ENCODE data around the gene GIMAP2. TPM values are rescaled to one million over a fixed set of nuclear protein-coding genes. Genes with fewer than 3 reads are reported as not detected.

GIMAP2 gene
- total RNA-seq, 2 donors from 2014 or later, result not detected

GRCh38 chr7:150645259-150646020 lies 40.1 kb upstream of the GIMAP2 start:
- Histone ChIP-seq H3K9ac (ENCODE audit: extremely low read depth, low read length, poor library complexity, severe bottlenecking) (no peak overlapping the region), H3K36me3 (ENCODE audit: control insufficient read depth, insufficient read depth, low read length) (no peaks in the 10 kb centered on the region), H3K4me3 (ENCODE audit: low read length) (no peak overlapping the region), H3K9me3 (ENCODE audit: control insufficient read depth, low read length) (no peaks in the 10 kb centered on the region), H3K27me3 (ENCODE audit: control insufficient read depth, insufficient read depth, low read length, poor library complexity, severe bottlenecking) (no peaks in the 10 kb centered on the region), H3K27ac (ENCODE audit: low read depth, low read length) (no peak overlapping the region), H3K4me1 (ENCODE audit: control insufficient read depth, insufficient read depth, low read length) (no peaks in the 10 kb centered on the region)
- Mint-ChIP-seq H3K27me3 (ENCODE audit: insufficient read depth) (peaks cover 11% of the 10 kb centered on the region), H3K4me1 (no peaks in the 10 kb centered on the region), H3K36me3 (ENCODE audit: low read depth) (no peaks in the 10 kb centered on the region), H3K9me3 (peaks cover 2% of the 10 kb centered on the region), H3K4me3 (no peak overlapping the region), H3K27ac (no peak overlapping the region)
- TF ChIP-seq, protein P1, sequence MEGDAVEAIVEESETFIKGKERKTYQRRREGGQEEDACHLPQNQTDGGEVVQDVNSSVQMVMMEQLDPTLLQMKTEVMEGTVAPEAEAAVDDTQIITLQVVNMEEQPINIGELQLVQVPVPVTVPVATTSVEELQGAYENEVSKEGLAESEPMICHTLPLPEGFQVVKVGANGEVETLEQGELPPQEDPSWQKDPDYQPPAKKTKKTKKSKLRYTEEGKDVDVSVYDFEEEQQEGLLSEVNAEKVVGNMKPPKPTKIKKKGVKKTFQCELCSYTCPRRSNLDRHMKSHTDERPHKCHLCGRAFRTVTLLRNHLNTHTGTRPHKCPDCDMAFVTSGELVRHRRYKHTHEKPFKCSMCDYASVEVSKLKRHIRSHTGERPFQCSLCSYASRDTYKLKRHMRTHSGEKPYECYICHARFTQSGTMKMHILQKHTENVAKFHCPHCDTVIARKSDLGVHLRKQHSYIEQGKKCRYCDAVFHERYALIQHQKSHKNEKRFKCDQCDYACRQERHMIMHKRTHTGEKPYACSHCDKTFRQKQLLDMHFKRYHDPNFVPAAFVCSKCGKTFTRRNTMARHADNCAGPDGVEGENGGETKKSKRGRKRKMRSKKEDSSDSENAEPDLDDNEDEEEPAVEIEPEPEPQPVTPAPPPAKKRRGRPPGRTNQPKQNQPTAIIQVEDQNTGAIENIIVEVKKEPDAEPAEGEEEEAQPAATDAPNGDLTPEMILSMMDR (conservative IDR thresholded peaks at IDR 0.05), result no peak
- no peak for DNase-seq
- 86 to 90% methylated on average over 4 to 6 of the region's 6 CpGs for WGBS, 2 experiments (ENCODE audit: insufficient coverage in 1 of 2, insufficient read length in 1 of 2)

DNA sequence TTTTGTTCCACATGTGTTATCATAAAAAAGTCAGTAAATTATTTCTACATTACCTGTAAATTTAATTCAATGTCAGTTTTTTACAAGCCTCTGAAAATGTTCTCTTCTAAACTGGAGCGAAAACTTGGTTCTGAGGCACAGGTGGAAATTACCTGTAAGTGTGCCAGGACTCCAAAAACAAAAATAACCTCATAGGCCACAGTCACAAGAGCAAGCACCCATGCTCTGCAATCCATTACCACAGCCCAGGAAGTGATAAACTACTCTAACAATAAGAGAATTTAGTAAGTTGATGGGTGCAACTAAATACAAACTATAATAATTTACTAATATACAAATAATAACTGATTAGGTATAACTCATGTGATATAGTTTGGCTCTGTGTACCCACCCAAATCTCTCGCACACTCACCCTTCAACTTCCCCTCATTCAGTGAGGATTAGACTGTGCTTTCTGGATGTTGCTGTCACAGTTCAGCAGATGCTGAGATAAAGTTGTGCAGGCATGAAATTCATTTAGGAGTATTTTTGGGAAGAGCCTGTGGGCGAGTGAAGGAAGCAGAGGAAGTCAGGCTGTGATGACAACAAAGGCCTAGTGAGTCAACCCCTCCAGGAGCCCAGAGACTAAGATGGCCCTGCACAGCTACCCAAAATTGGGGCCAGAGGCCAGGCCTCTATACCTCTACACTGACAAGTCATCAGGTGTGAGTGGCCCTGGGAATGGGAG lies 37.0 kb upstream of the GIMAP2 start:
- Histone ChIP-seq H3K27ac (ENCODE audit: low read depth, low read length) (no peak overlapping the region), H3K27me3 (ENCODE audit: control insufficient read depth, insufficient read depth, low read length, poor library complexity, severe bottlenecking) (no peaks in the 10 kb centered on the region), H3K9me3 (ENCODE audit: control insufficient read depth, low read length) (no peaks in the 10 kb centered on the region), H3K36me3 (ENCODE audit: control insufficient read depth, insufficient read depth, low read length) (no peaks in the 10 kb centered on the region), H3K9ac (ENCODE audit: extremely low read depth, low read length, poor library complexity, severe bottlenecking) (no peak overlapping the region), H3K4me3 (ENCODE audit: low read length) (no peak overlapping the region), H3K4me1 (ENCODE audit: control insufficient read depth, insufficient read depth, low read length) (no peaks in the 10 kb centered on the region)
- Mint-ChIP-seq H3K9me3 (peaks cover 9% of the 10 kb centered on the region), H3K27me3 (ENCODE audit: insufficient read depth) (peaks cover 7% of the 10 kb centered on the region), H3K36me3 (ENCODE audit: low read depth) (no peaks in the 10 kb centered on the region), H3K27ac (no peak overlapping the region), H3K4me3 (no peak overlapping the region), H3K4me1 (no peaks in the 10 kb centered on the region)
- TF ChIP-seq, protein P1 (conservative IDR thresholded peaks at IDR 0.05), result no peak
- 67 to 81% methylated on average over 1 to 2 of the region's 3 CpGs for WGBS, 2 experiments (ENCODE audit: insufficient coverage in 1 of 2, insufficient read length in 1 of 2)
- no peak for DNase-seq

GRCh38 chr7:150649080-150649385 lies 36.5 kb upstream of the GIMAP2 start:
- TF ChIP-seq, protein P1 (conservative IDR thresholded peaks at IDR 0.05), result no peak
- H3K9me3 ChIP-seq (ENCODE audit: control insufficient read depth, low read length), result no peaks in the 10 kb centered on the region
- Mint-ChIP-seq H3K36me3 (ENCODE audit: low read depth) (no peaks in the 10 kb centered on the region), H3K9me3 (peaks cover 9% of the 10 kb centered on the region), H3K27me3 (ENCODE audit: insufficient read depth) (peaks cover 7% of the 10 kb centered on the region), H3K4me3 (no peak overlapping the region), H3K4me1 (no peaks in the 10 kb centered on the region), H3K27ac (no peak overlapping the region)
- WGBS, 2 experiments (ENCODE audit: insufficient coverage in 1 of 2, insufficient read length in 1 of 2), result 67% methylated on average over 3 of the region's 3 CpGs; no CpG with 5 or more reads in 1 of the 2 experiments
- no peaks in the 10 kb centered on the region for H3K27me3 ChIP-seq (ENCODE audit: control insufficient read depth, insufficient read depth, low read length, poor library complexity, severe bottlenecking)
- no peak overlapping the region for H3K9ac ChIP-seq (ENCODE audit: extremely low read depth, low read length, poor library complexity, severe bottlenecking)
- H3K27ac ChIP-seq (ENCODE audit: low read depth, low read length), result no peak overlapping the region
- H3K4me1 ChIP-seq (ENCODE audit: control insufficient read depth, insufficient read depth, low read length), result no peaks in the 10 kb centered on the region
- no peaks in the 10 kb centered on the region for H3K36me3 ChIP-seq (ENCODE audit: control insufficient read depth, insufficient read depth, low read length)
- DNase-seq, result no peak
- H3K4me3 ChIP-seq (ENCODE audit: low read length), result no peak overlapping the region
